Endothelial cell of umbilical vein (primary cell): Measurements from ENCODE around the gene CREM. TPM values are rescaled to one million over a fixed set of nuclear protein-coding genes. Genes with fewer than 3 reads are reported as not detected.

ENCODE experiments used
- BruUV-seq: library from RNA; stranded (reverse); fragments of 400-500 nt; replicated peaks from 2 replicates; lab custom pipeline; 2021; lab: Mats Ljungman, UMichigan
- CTCF ChIA-PET: fragments of 300-600, 350-600 bp; sonication (Branson Sonifier 250); formaldehyde crosslinking; loops from one replicate; lab custom pipeline; 2021; ENCODE audit warnings: antibody characterized with exemption, inconsistent platforms; lab: Charles Lee
- POLR2A ChIA-PET: fragments of 300-600, 350-600 bp; sonication (Branson Sonifier 250); formaldehyde crosslinking; loops from one replicate; lab custom pipeline; 2021; ENCODE audit warnings: antibody characterized with exemption, inconsistent platforms; lab: Charles Lee
- DNase-seq: peaks from one replicate; pipeline ENCODE4 v3.0.0-alpha.2; 2011; ENCODE audit warnings: low read depth, low spot score
- FAIRE-seq: peaks from 2 replicates; lab custom pipeline; 2011; peaks lifted over from hg19 to GRCh38; lab: Jason Lieb, UNC
- H2AFZ ChIP-seq: 2 replicates; pipeline ENCODE4 v1.6.0; 2012; ENCODE audit warnings: low read depth, low read length, control low read depth, inconsistent platforms
- H3K27ac ChIP-seq: 2 replicates; pipeline ENCODE4 v1.5.1; 2011; ENCODE audit warnings: low read depth, mild to moderate bottlenecking, control low read depth, low read length, moderate library complexity; ENCODE audit not compliant: insufficient read depth
- H3K27me3 ChIP-seq, 2 experiments: 2 replicates each; pipeline versions ENCODE4 v1.6.0 to v1.6.1; 2011; ENCODE audit warnings: low read length in 2 of 2, mixed read lengths in 1 of 2; ENCODE audit not compliant: control insufficient read depth in 2 of 2, insufficient read depth in 2 of 2
- H3K36me3 ChIP-seq, 2 experiments: 2 replicates in 1 of 2; 3 replicates in 1 of 2; pipeline ENCODE4 v1.5.1; 2011; ENCODE audit warnings: low read length in 2 of 2, mild to moderate bottlenecking in 1 of 2, moderate library complexity in 1 of 2; ENCODE audit not compliant: control insufficient read depth in 2 of 2, insufficient read depth in 2 of 2; ENCODE audit errors: extremely low read depth in 1 of 2
- H3K4me1 ChIP-seq: 3 replicates; pipeline ENCODE4 v1.5.1; 2011; ENCODE audit warnings: mild to moderate bottlenecking, low read length; ENCODE audit not compliant: control insufficient read depth, insufficient read depth; ENCODE audit errors: extremely low read depth
- H3K4me2 ChIP-seq: 2 replicates; pipeline ENCODE4 v1.6.1; 2011; ENCODE audit warnings: low read length, control low read depth, mixed read lengths; ENCODE audit not compliant: insufficient read depth
- H3K4me3 ChIP-seq, 3 experiments: fragments of 200-600 bp in 1 of 3; sonication (generic), shearing (Covaris generic) in 1 of 3; replicated peaks in 1 of 3; 2 replicates each; pipeline ENCODE4 v1.5.1; 2011 to 2016; ENCODE audit warnings: control low read depth in 3 of 3, low read length in 3 of 3, mild to moderate bottlenecking in 2 of 3, inconsistent platforms in 1 of 3, low read depth in 1 of 3, moderate library complexity in 1 of 3; ENCODE audit not compliant: insufficient read depth in 1 of 3
- H3K79me2 ChIP-seq: 2 replicates; pipeline ENCODE4 v1.6.0; 2012; ENCODE audit warnings: low read length, inconsistent platforms; ENCODE audit not compliant: control insufficient read depth, insufficient read depth
- H3K9ac ChIP-seq: replicated peaks from 2 replicates; pipeline ENCODE3; 2011; ENCODE audit warnings: low read length, control low read depth; ENCODE audit not compliant: insufficient read depth; ENCODE audit errors: extremely low read depth
- H3K9me1 ChIP-seq: replicated peaks from 3 replicates; pipeline ENCODE4 v1.6.0; 2011; ENCODE audit warnings: mild to moderate bottlenecking, low read length; ENCODE audit not compliant: control insufficient read depth, insufficient read depth; ENCODE audit errors: extremely low read depth
- H3K9me3 ChIP-seq: replicated peaks from 2 replicates; pipeline ENCODE4 v1.5.1; 2012; ENCODE audit warnings: low read length, inconsistent platforms; ENCODE audit not compliant: control insufficient read depth, insufficient read depth
- H4K20me1 ChIP-seq: replicated peaks from 2 replicates; pipeline ENCODE3; 2011; ENCODE audit warnings: mild to moderate bottlenecking, low read length; ENCODE audit not compliant: control insufficient read depth, insufficient read depth; ENCODE audit errors: extremely low read depth
- CTCF ChIP-seq, 2 donors: IDR thresholded peaks; 1 replicate in 1 of 2; 2 replicates in 1 of 2; pipeline ENCODE4 v1.5.1; 2011; ENCODE audit warnings: low read length in 2 of 2, mild to moderate bottlenecking in 2 of 2, moderate library complexity in 2 of 2, control low read depth in 1 of 2, inconsistent platforms in 1 of 2, low read depth in 1 of 2; ENCODE audit not compliant: insufficient read depth in 1 of 2; ENCODE audit errors: extremely low read depth in 1 of 2
- EZH2 ChIP-seq: IDR thresholded peaks from 2 replicates; pipeline ENCODE4 v1.6.1; 2012; ENCODE audit warnings: borderline replicate concordance, low read depth, mild to moderate bottlenecking, moderate library complexity, low read length, inconsistent platforms; ENCODE audit not compliant: severe bottlenecking
- FOS ChIP-seq: IDR thresholded peaks from 2 replicates; pipeline ENCODE4 v1.6.1; 2011; ENCODE audit warnings: mild to moderate bottlenecking, low read length, moderate library complexity, borderline replicate concordance; ENCODE audit not compliant: insufficient read depth
- GATA2 ChIP-seq: IDR thresholded peaks from 2 replicates; pipeline ENCODE4 v1.7.0; 2011; ENCODE audit warnings: low read depth, mild to moderate bottlenecking, moderate library complexity, mixed read lengths, low read length; ENCODE audit not compliant: insufficient read length, insufficient read depth
- JUN ChIP-seq: IDR thresholded peaks from 2 replicates; pipeline ENCODE4 v1.6.1; 2011; ENCODE audit warnings: borderline replicate concordance, low read depth; ENCODE audit not compliant: insufficient read length, insufficient read depth
- MAX ChIP-seq: IDR thresholded peaks from 2 replicates; pipeline ENCODE4 v1.6.1; 2011; ENCODE audit not compliant: insufficient read depth, insufficient read length
- MYC ChIP-seq: IDR thresholded peaks from one replicate; pipeline ENCODE4 v1.6.1; 2011; ENCODE audit warnings: mild to moderate bottlenecking, low read depth, low read length
- POLR2A ChIP-seq: IDR thresholded peaks from 2 replicates; pipeline ENCODE4 v1.6.1; 2012; ENCODE audit warnings: low read depth, mild to moderate bottlenecking, control low read depth, low read length
- POLR2AphosphoS5 ChIP-seq: IDR thresholded peaks from 2 replicates; pipeline ENCODE4 v1.6.1; 2012; ENCODE audit warnings: low read depth, mild to moderate bottlenecking, control low read depth, low read length, moderate library complexity; ENCODE audit not compliant: insufficient read depth
- dilution Hi-C: fragments of 300-500 bp; cut with MboI; formaldehyde crosslinking; loops from one replicate; pipeline ENCODE4 v1.15.0; 2019; ENCODE audit warnings: low sequenced_read_pairs; ENCODE audit not compliant: extremely low pct_ligation_motif_present
- intact Hi-C: fragments of 100-400 bp; cut with micrococcal nuclease; formaldehyde crosslinking; loops from one replicate; pipeline ENCODE4 v1.10.0; 2022
- polyA plus RNA-seq, 4 experiments: library from polyadenylated mRNA; depleted of rRNA in 3 of 4; stranded (reverse) in 3 of 4; unstranded in 1 of 4; fragments of >200 nt; gene quantifications; 2 replicates each; pipeline versions ENCODE4 v1.2.1 to v1.2.3, GENCODE V29; 2011 to 2012; ENCODE audit warnings: missing spikeins in 1 of 4
- total RNA-seq: library from RNA; stranded (reverse); gene quantifications from 2 replicates; pipeline ENCODE4 v1.2.3, GENCODE V29; 2021

CREM gene
- total and polyA plus RNA-seq, 2 donors (not counting 3 experiments of a cell fraction or from before 2014, with no cell fraction given), result 35.5 to 39.8 TPM

- DNase-seq (peak; percentile 57), FAIRE-seq (no peak)
- Histone ChIP-seq H4K20me1 (no peaks in the 10 kb centered on the region), H3K27ac (peak overlapping the region; percentile 5), H3K4me2 (no peak overlapping the region), H3K9me1 (no peaks in the 10 kb centered on the region), H3K27me3 (no peaks in the 10 kb centered on the region), H2AFZ (peak overlapping the region; percentile 94), H3K79me2 (no peaks in the 10 kb centered on the region), H3K9me3 (no peaks in the 10 kb centered on the region), H3K36me3 (no peaks in the 10 kb centered on the region), H3K9ac (peak overlapping the region; percentile 3), H3K4me1 (peaks cover 18% of the 10 kb centered on the region), H3K4me3 (no peak overlapping the region)
- ChIA-PET POLR2A (interaction anchor here (1.3 kb wide), 1 partner anchor 63 kb away, joined by 3 read pairs; no protein-coding TSS in a partner anchor), CTCF (interaction anchor here (0.9 to 3.5 kb wide), 8 partner anchors 9 to 71 kb away, joined by 3 to 14 read pairs (median 6); partner anchors contain the start of gene CREM)
- no TSS peak for BruUV-seq
- intact Hi-C loops, result loop anchor here (10.0 kb wide), 1 partner anchor 487 kb away; no protein-coding TSS in a partner anchor
- dilution Hi-C loops, result no loop called here
- no peak for TF ChIP-seq EZH2
- TF ChIP-seq CTCF (IDR thresholded peaks at IDR 0.05; ENCODE audit: extremely low read depth in 1 of 2, insufficient read depth in 1 of 2, low read depth in 1 of 2, low read length in 2 of 2), result no peak
- no peak for TF ChIP-seq FOS
- no peak for TF ChIP-seq MAX
- TF ChIP-seq POLR2A, result no peak
- no peak for TF ChIP-seq GATA2
- no peak for TF ChIP-seq JUN
- no peak for TF ChIP-seq POLR2AphosphoS5
- TF ChIP-seq MYC, result no peak
These were observed 64.9 kb downstream of the CREM start for GRCh38 chr10:35191523-35191922.
